AG09309 (cell line): Measurements from ENCODE around the gene TBC1D4.
A peak's percentile ranks its signal among the peaks of the same experiment; 100 is the strongest.
"Not testable (repeated sequence)": the region's sequence is repeated elsewhere in the genome, so short reads cannot be mapped to it uniquely, and the experiment has no call there.

Experiments
- DNase-seq: peaks from one replicate; pipeline ENCODE4 v3.0.0-alpha.2; 2010; ENCODE audit warnings: low read depth
- H3K4me3 ChIP-seq: 2 replicates; pipeline ENCODE4 v1.5.1; 2011; ENCODE audit warnings: mild to moderate bottlenecking, low read depth, low read length, moderate library complexity; ENCODE audit not compliant: control insufficient read depth
- TF ChIP-seq, protein P1 (sequence below): IDR thresholded peaks from 2 replicates; pipeline ENCODE4 v1.5.1; 2011; ENCODE audit warnings: mild to moderate bottlenecking, low read depth, low read length, inconsistent platforms; ENCODE audit not compliant: insufficient read depth, control insufficient read depth; ENCODE audit errors: missing control alignments

TBC1D4 gene

DNA sequence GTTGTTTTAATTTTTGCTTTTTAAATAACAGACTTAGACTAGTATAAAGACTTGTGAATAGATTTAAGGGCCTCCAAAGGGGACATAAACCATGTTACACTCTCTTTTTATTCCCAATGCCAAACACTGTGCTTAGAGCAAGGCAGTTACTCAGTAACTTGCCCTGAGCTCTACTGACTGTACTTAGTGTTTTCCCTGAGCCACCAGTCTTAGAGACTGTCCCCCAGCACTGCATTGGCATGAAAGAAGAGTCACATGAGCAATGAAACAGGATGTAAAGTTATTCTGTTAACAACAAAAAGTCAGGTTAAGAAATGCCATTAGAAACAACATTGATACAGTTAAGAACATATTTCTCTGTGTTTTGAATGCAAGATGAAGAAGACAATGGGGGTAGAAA lies 187.9 kb downstream of the TBC1D4 start:
- TF ChIP-seq, protein P1, sequence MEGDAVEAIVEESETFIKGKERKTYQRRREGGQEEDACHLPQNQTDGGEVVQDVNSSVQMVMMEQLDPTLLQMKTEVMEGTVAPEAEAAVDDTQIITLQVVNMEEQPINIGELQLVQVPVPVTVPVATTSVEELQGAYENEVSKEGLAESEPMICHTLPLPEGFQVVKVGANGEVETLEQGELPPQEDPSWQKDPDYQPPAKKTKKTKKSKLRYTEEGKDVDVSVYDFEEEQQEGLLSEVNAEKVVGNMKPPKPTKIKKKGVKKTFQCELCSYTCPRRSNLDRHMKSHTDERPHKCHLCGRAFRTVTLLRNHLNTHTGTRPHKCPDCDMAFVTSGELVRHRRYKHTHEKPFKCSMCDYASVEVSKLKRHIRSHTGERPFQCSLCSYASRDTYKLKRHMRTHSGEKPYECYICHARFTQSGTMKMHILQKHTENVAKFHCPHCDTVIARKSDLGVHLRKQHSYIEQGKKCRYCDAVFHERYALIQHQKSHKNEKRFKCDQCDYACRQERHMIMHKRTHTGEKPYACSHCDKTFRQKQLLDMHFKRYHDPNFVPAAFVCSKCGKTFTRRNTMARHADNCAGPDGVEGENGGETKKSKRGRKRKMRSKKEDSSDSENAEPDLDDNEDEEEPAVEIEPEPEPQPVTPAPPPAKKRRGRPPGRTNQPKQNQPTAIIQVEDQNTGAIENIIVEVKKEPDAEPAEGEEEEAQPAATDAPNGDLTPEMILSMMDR, result no peak
- no peak for DNase-seq
- no peak overlapping the region for H3K4me3 ChIP-seq

DNA sequence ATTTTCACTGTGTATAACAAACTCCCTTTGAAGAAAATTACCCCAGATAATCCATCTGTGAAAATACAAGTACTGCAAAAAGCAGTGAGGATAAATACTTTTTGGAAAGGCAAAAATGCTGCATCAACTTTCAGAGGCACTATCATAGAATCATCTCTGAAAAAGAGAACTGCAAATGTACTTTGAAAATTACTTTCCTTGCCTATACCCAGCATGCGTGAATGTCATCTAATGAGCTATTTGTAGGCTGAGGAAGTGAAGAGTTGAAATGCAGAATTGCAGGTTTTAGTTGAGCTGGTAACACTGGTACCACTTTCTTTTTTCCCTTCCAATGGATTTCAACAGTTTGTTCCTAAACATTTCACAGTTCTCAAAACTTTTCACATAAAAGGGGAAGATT lies 196.7 kb downstream of the TBC1D4 start:
- TF ChIP-seq, protein P1, result no peak
- H3K4me3 ChIP-seq, result no peak overlapping the region
- no peak for DNase-seq

DNA sequence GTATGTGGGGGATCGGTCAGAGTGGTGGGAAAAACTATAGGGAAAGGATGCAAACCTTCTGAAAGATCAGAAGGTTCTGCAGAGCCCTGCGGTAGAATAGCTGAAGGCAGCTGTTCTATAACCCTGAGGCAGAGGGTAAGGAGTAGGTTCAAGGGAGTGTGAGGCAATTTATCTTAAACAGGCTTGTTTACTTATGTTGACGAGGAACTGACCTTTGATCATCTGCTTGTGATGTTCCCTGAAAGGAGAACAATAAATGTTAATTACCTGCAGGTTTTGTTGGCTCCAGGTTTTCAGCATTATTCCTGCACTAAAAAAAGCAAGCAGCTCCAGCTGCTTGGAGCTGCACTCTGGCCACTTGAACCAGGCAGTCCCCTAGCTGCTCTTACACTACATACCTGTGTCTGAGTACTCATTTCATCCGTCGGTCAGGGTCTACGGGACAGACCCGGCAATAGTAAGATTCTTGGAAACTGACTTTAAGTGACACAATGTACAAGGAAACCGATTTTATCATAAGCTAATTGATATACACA lies 202.1 kb downstream of the TBC1D4 start:
- DNase-seq, result no peak
- H3K4me3 ChIP-seq, result no peak overlapping the region
- TF ChIP-seq, protein P1, result no peak

GRCh38 chr13:75273695-75274094 lies 208.3 kb downstream of the TBC1D4 start:
- H3K4me3 ChIP-seq, DNase-seq: not testable (repeated sequence)

- DNase-seq, result no peak
- TF ChIP-seq, protein P1, result no peak
- no peak overlapping the region for H3K4me3 ChIP-seq
These were observed 210.1 kb downstream of the TBC1D4 start for GRCh38 chr13:75271846-75272245.

DNA sequence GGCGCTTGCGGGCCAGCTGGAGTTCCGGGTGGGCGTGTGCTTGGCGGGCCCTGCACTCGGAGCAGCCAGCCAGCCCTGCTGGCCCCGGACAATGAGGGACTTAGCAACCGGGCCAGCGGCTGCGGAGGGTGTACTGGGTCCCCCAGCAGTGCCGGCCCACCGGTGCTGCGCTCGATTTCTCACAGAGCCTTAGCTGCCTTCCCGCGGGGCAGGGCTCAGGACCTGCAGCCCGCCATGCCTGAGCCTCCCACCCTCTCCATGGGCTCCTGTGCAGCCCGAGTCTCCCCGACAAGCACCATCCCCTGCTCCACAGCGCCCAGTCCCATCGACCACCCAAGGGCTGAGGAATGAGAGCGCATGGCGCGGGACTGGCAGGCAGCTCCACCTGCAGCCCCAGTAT lies 213.5 kb downstream of the TBC1D4 start:
- not testable (repeated sequence) for H3K4me3 ChIP-seq, DNase-seq

DNA sequence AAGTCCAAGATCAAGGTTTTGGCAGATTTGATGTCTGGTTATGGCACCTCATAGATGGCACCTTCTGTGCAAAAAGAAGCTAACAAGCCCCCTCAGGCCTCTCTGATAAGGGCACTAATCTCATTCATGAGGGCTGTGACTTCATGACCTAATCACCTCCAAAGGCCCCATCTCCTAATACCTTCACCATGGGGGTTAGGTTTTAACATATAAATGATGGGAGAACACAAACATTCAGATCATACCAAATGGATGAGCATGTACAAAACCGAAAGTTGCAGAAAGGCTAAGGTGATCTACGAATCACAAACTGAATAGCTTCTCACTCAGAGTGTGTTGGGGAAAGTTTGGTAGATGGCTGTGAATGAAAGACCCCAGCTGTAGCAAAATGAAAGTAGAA lies 217.4 kb downstream of the TBC1D4 start:
- TF ChIP-seq, protein P1, result no peak
- H3K4me3 ChIP-seq, result no peak overlapping the region
- DNase-seq, result no peak

GRCh38 chr13:75263741-75264407 lies 218.1 kb downstream of the TBC1D4 start:
- peak; percentile 14 for DNase-seq
- TF ChIP-seq, protein P1, result no peak
- H3K4me3 ChIP-seq, result no peak overlapping the region
